Sigmoid colon (tissue), 4 donors: ENCODE measurements around the gene TSPAN16.

ENCODE experiments used
- CTCF ChIP-seq, 4 experiments: fragments of 450-650 bp in 3 of 4; fragments of 200-600 bp in 1 of 4; IDR thresholded peaks; one replicate each; pipeline ENCODE4 v1.5.1; 2016 to 2019; ENCODE audit warnings: antibody characterized with exemption in 4 of 4, mild to moderate bottlenecking in 3 of 4, moderate library complexity in 2 of 4
- EP300 ChIP-seq, 4 donors: sonication (generic); formaldehyde crosslinking; IDR thresholded peaks; one replicate each; pipeline ENCODE4 v1.6.1; 2017; ENCODE audit warnings: antibody characterized with exemption in 4 of 4
- POLR2A ChIP-seq, 2 donors: fragments of 450-650 bp; IDR thresholded peaks; one replicate each; pipeline ENCODE4 v1.6.1; 2016; ENCODE audit warnings: antibody characterized with exemption in 2 of 2, mild to moderate bottlenecking in 2 of 2, moderate library complexity in 2 of 2
- POLR2AphosphoS5 ChIP-seq, 4 donors: sonication (generic); formaldehyde crosslinking; IDR thresholded peaks; one replicate each; pipeline ENCODE4 v1.6.1; 2017; ENCODE audit warnings: antibody characterized with exemption in 4 of 4

GRCh38 chr19:11349171-11349570 is 53.2 kb downstream of the TSPAN16 start:
- TF ChIP-seq POLR2A (IDR thresholded peaks at IDR 0.05) (no peak), CTCF (IDR thresholded peaks at IDR 0.05) (no peak), POLR2AphosphoS5 (IDR thresholded peaks at IDR 0.05) (no peak), EP300 (IDR thresholded peaks at IDR 0.05) (no peak)
